ENCODE measurements around the gene ANO7.

ANO7 gene

GRCh38 chr2:241177526-241178334, 10.7 kb upstream of the ANO7 start:
- H3K36me3 ChIP-seq (ENCODE audit: control insufficient read depth, low read length), result peaks cover 17% of the 10 kb centered on the region; the same call in 1 of the 2 replicates

GRCh38 chr2:241178961-241179360, 9.5 kb upstream of the ANO7 start:
- no peak for TF ChIP-seq EZH2phosphoT487 (IDR thresholded peaks at IDR 0.05; ENCODE audit: borderline replicate concordance, low read length)
- no peak for TF ChIP-seq CTCF (IDR thresholded peaks at IDR 0.05; ENCODE audit: low read depth, low read length, poor library complexity, severe bottlenecking)
- H3F3A ChIP-seq (ENCODE audit: control insufficient read depth, insufficient read depth), result no peaks in the 10 kb centered on the region
- peaks cover 20% of the 10 kb centered on the region; the same call in 1 of the 2 replicates for H3K36me3 ChIP-seq (ENCODE audit: control insufficient read depth, low read length)
- H3K27me3 ChIP-seq (ENCODE audit: control insufficient read depth, low read length), result no peaks in the 10 kb centered on the region
- H3K9me3 ChIP-seq (ENCODE audit: control insufficient read depth, insufficient read depth, low read length), result no peaks in the 10 kb centered on the region
- no peaks in the 10 kb centered on the region for H3K79me2 ChIP-seq (ENCODE audit: control insufficient read depth, low read length)
- H3K9me2 ChIP-seq (replicated peaks; ENCODE audit: control insufficient read depth, low read length), result no peaks in the 10 kb centered on the region
- H3K4me2 ChIP-seq (ENCODE audit: low read length), result no peak overlapping the region
- H3K4me1 ChIP-seq (ENCODE audit: control insufficient read depth, low read length), result no peaks in the 10 kb centered on the region
- H3K27ac ChIP-seq (ENCODE audit: low read depth, low read length), result no peak overlapping the region
- no peak overlapping the region for H3K4me3 ChIP-seq (ENCODE audit: low read length)
- H4K20me1 ChIP-seq (ENCODE audit: control insufficient read depth, insufficient read depth, low read depth, low read length), result no peaks in the 10 kb centered on the region

More at GRCh38 chr2:241177526-241178334, 10.7 kb upstream of the ANO7 start:
- Histone ChIP-seq H3K27me3 (ENCODE audit: control insufficient read depth, low read length) (no peaks in the 10 kb centered on the region), H3K4me3 (ENCODE audit: low read length) (no peak overlapping the region), H3K9me3 (ENCODE audit: control insufficient read depth, insufficient read depth, low read length) (no peaks in the 10 kb centered on the region), H3K27ac (ENCODE audit: low read depth, low read length) (no peak overlapping the region), H4K20me1 (ENCODE audit: control insufficient read depth, insufficient read depth, low read depth, low read length) (no peaks in the 10 kb centered on the region), H3F3A (ENCODE audit: control insufficient read depth, insufficient read depth) (no peaks in the 10 kb centered on the region), H3K4me2 (ENCODE audit: low read length) (no peak overlapping the region), H3K9me2 (replicated peaks; ENCODE audit: control insufficient read depth, low read length) (no peaks in the 10 kb centered on the region), H3K4me1 (ENCODE audit: control insufficient read depth, low read length) (no peaks in the 10 kb centered on the region), H3K79me2 (ENCODE audit: control insufficient read depth, low read length) (no peaks in the 10 kb centered on the region)
- TF ChIP-seq CTCF (IDR thresholded peaks at IDR 0.05; ENCODE audit: low read depth, low read length, poor library complexity, severe bottlenecking) (no peak), EZH2phosphoT487 (IDR thresholded peaks at IDR 0.05; ENCODE audit: borderline replicate concordance, low read length) (no peak)

GRCh38 chr2:241179899-241180298, 8.6 kb upstream of the ANO7 start:
- Histone ChIP-seq H3K27ac (ENCODE audit: low read depth, low read length) (no peak overlapping the region), H4K20me1 (ENCODE audit: control insufficient read depth, insufficient read depth, low read depth, low read length) (no peaks in the 10 kb centered on the region), H3K4me1 (ENCODE audit: control insufficient read depth, low read length) (no peaks in the 10 kb centered on the region), H3K9me3 (ENCODE audit: control insufficient read depth, insufficient read depth, low read length) (no peaks in the 10 kb centered on the region), H3K79me2 (ENCODE audit: control insufficient read depth, low read length) (no peaks in the 10 kb centered on the region), H3K4me2 (ENCODE audit: low read length) (no peak overlapping the region), H3K4me3 (ENCODE audit: low read length) (no peak overlapping the region), H3K9me2 (replicated peaks; ENCODE audit: control insufficient read depth, low read length) (no peaks in the 10 kb centered on the region), H3K36me3 (ENCODE audit: control insufficient read depth, low read length) (peaks cover 20% of the 10 kb centered on the region; the same call in 1 of the 2 replicates), H3F3A (ENCODE audit: control insufficient read depth, insufficient read depth) (no peaks in the 10 kb centered on the region), H3K27me3 (ENCODE audit: control insufficient read depth, low read length) (no peaks in the 10 kb centered on the region)
- no peak for TF ChIP-seq CTCF (IDR thresholded peaks at IDR 0.05; ENCODE audit: low read depth, low read length, poor library complexity, severe bottlenecking)
- TF ChIP-seq EZH2phosphoT487 (IDR thresholded peaks at IDR 0.05; ENCODE audit: borderline replicate concordance, low read length), result no peak

All from DOHH2 (cell line).